Keratinocyte (primary cell): ENCODE measurements around the gene HBQ1.

Experiments used
- EZH2 ChIP-seq: IDR thresholded peaks from one replicate; pipeline ENCODE4 v1.6.1; 2012; ENCODE audit warnings: inconsistent platforms, mild to moderate bottlenecking, low read length, moderate library complexity
- TF ChIP-seq, protein P1 (sequence below), 3 experiments: IDR thresholded peaks in 1 of 3; conservative IDR thresholded peaks in 1 of 3; optimal IDR thresholded peaks in 1 of 3; 2 replicates in 2 of 3; 3 replicates in 1 of 3; pipeline versions ENCODE3 to v1.5.1; 2011; ENCODE audit warnings: low read length in 3 of 3, mild to moderate bottlenecking in 3 of 3, moderate library complexity in 2 of 3, control low read depth in 1 of 3, inconsistent platforms in 1 of 3; ENCODE audit not compliant: insufficient read depth in 2 of 3; ENCODE audit errors: extremely low read depth in 1 of 3

- TF ChIP-seq EZH2, result no peak
- TF ChIP-seq, protein P1, sequence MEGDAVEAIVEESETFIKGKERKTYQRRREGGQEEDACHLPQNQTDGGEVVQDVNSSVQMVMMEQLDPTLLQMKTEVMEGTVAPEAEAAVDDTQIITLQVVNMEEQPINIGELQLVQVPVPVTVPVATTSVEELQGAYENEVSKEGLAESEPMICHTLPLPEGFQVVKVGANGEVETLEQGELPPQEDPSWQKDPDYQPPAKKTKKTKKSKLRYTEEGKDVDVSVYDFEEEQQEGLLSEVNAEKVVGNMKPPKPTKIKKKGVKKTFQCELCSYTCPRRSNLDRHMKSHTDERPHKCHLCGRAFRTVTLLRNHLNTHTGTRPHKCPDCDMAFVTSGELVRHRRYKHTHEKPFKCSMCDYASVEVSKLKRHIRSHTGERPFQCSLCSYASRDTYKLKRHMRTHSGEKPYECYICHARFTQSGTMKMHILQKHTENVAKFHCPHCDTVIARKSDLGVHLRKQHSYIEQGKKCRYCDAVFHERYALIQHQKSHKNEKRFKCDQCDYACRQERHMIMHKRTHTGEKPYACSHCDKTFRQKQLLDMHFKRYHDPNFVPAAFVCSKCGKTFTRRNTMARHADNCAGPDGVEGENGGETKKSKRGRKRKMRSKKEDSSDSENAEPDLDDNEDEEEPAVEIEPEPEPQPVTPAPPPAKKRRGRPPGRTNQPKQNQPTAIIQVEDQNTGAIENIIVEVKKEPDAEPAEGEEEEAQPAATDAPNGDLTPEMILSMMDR (optimal IDR thresholded peaks at IDR 0.05 in 1 of 3, IDR thresholded peaks at IDR 0.05 in 1 of 3, conservative IDR thresholded peaks at IDR 0.05 in 1 of 3; ENCODE audit: extremely low read depth in 1 of 3, insufficient read depth in 2 of 3, low read length in 3 of 3), result no peak
Measured at GRCh38 chr16:192686-193085, 12.4 kb downstream of the HBQ1 start.
